ENCODE data around the gene DUSP10. TPM values are rescaled to one million over a fixed set of nuclear protein-coding genes. Genes with fewer than 3 reads are reported as not detected.
A peak's percentile ranks its signal among the peaks of the same experiment; 100 is the strongest.

DUSP10 gene
- total RNA-seq, 1 donor from 2014 or later = 65.8 TPM

GRCh38 chr1:221672965-221673364, 68.9 kb downstream of the DUSP10 start:
- DNase-seq (ENCODE audit: low read depth) = no peak
- H3K4me3 ChIP-seq (ENCODE audit: low read depth, low read length) = no peak overlapping the region
- no peak for TF ChIP-seq CTCF (IDR thresholded peaks at IDR 0.05; ENCODE audit: insufficient read depth, low read length, poor library complexity, severe bottlenecking)
- no peaks in the 10 kb centered on the region for H3K27me3 ChIP-seq (ENCODE audit: control insufficient read depth, insufficient read depth, low read length)
- no peaks in the 10 kb centered on the region for H3K36me3 ChIP-seq (ENCODE audit: control insufficient read depth, insufficient read depth, low read length)

- TF ChIP-seq CTCF (IDR thresholded peaks at IDR 0.05; ENCODE audit: insufficient read depth, low read length, poor library complexity, severe bottlenecking) = no peak
- Histone ChIP-seq H3K27me3 (ENCODE audit: control insufficient read depth, insufficient read depth, low read length) (no peaks in the 10 kb centered on the region), H3K36me3 (ENCODE audit: control insufficient read depth, insufficient read depth, low read length) (no peaks in the 10 kb centered on the region), H3K4me3 (ENCODE audit: low read depth, low read length) (no peak overlapping the region)
- DNase-seq (ENCODE audit: low read depth) = no peak
These were observed 69.6 kb downstream of the DUSP10 start for GRCh38 chr1:221672239-221672645.

DNA sequence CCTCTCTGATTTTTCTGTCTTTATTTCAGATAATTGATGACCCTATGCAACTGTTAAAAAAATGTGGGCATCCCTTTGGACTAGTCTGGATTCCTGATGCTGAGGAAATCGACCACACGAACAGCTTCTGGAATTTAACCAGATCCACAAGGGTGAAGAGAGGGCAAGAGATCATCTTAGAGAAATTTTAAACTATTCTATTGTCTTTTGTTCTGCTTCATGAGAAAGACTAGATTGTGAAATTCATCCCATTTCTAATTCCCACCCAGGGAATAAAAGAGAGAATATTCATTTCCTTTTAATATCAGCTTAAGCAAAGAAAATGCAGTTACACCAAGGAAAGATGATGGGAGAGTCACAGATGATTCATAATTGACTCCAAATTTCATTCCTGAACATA, 71.8 kb downstream of the DUSP10 start:
- no peak for TF ChIP-seq CTCF (IDR thresholded peaks at IDR 0.05; ENCODE audit: insufficient read depth, low read length, poor library complexity, severe bottlenecking)
- Histone ChIP-seq H3K36me3 (ENCODE audit: control insufficient read depth, insufficient read depth, low read length) (no peaks in the 10 kb centered on the region), H3K4me3 (ENCODE audit: low read depth, low read length) (no peak overlapping the region), H3K27me3 (ENCODE audit: control insufficient read depth, insufficient read depth, low read length) (no peaks in the 10 kb centered on the region)
- no peak for DNase-seq (ENCODE audit: low read depth)

GRCh38 chr1:221669441-221669840, 72.4 kb downstream of the DUSP10 start:
- Histone ChIP-seq H3K27me3 (ENCODE audit: control insufficient read depth, insufficient read depth, low read length) (no peaks in the 10 kb centered on the region), H3K36me3 (ENCODE audit: control insufficient read depth, insufficient read depth, low read length) (no peaks in the 10 kb centered on the region), H3K4me3 (ENCODE audit: low read depth, low read length) (no peak overlapping the region)
- no peak for TF ChIP-seq CTCF (IDR thresholded peaks at IDR 0.05; ENCODE audit: insufficient read depth, low read length, poor library complexity, severe bottlenecking)
- DNase-seq (ENCODE audit: low read depth) = no peak

DNA sequence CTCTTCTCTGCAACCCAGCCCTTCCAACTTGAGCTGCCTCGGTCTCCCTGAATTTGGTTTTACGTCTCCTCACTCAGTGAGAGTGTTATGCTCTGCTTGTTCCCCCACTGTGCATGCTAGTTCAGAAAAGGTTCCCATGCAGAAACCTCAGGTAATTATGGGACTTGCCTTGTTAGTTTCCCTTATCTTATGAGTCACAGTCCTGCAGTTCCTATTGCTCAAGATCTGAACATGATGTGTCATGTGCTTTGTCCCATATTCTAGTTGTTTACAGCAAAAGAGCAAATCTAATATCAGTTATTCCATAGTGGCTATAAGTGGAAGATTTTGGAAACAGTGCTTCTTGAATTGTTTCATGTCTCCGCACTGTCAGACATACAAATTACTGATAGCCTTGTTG, 74.4 kb downstream of the DUSP10 start:
- H3K4me3 ChIP-seq (ENCODE audit: low read depth, low read length) = no peak overlapping the region
- DNase-seq (ENCODE audit: low read depth) = peak; percentile 67

More for the DNA sequence above, 74.4 kb downstream of the DUSP10 start:
- no peaks in the 10 kb centered on the region for H3K36me3 ChIP-seq (ENCODE audit: control insufficient read depth, insufficient read depth, low read length)
- H3K27me3 ChIP-seq (ENCODE audit: control insufficient read depth, insufficient read depth, low read length) = no peaks in the 10 kb centered on the region
- no peak for TF ChIP-seq CTCF (IDR thresholded peaks at IDR 0.05; ENCODE audit: insufficient read depth, low read length, poor library complexity, severe bottlenecking)

Data from kidney epithelial cell (primary cell).